Measurements from ENCODE around the gene SSBP3.

DNA sequence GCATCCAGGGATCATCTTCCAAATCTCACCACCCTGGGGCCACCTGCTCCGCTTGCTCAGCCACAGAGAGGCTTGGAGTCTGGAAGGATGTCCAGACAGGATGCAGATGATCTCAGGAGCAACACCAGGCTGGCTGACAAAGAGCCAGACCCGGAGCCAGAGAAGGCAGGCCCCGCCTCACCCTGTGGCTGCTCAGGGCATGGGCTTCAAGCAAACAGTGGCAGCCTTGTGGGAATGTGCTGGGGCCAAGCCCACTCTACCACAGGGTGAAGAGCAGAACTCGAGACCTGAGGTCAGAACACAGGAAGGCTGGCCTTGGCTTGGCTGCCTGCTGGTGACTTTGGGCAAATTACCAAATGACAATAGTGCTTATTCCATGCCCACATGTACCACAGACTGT, 160.7 kb downstream of the SSBP3 start:
- TF ChIP-seq, protein P1, sequence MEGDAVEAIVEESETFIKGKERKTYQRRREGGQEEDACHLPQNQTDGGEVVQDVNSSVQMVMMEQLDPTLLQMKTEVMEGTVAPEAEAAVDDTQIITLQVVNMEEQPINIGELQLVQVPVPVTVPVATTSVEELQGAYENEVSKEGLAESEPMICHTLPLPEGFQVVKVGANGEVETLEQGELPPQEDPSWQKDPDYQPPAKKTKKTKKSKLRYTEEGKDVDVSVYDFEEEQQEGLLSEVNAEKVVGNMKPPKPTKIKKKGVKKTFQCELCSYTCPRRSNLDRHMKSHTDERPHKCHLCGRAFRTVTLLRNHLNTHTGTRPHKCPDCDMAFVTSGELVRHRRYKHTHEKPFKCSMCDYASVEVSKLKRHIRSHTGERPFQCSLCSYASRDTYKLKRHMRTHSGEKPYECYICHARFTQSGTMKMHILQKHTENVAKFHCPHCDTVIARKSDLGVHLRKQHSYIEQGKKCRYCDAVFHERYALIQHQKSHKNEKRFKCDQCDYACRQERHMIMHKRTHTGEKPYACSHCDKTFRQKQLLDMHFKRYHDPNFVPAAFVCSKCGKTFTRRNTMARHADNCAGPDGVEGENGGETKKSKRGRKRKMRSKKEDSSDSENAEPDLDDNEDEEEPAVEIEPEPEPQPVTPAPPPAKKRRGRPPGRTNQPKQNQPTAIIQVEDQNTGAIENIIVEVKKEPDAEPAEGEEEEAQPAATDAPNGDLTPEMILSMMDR (IDR thresholded peaks at IDR 0.05), result no peak
- no peak for TF ChIP-seq ZFX (IDR thresholded peaks at IDR 0.05; ENCODE audit: borderline replicate concordance)
